C4-2B (cell line): Measurements from ENCODE around the gene ANKIB1.

ENCODE experiments used
- ZFX ChIP-seq: fragments of 450-650 bp; IDR thresholded peaks from 2 replicates; pipeline ENCODE4 v1.6.1; 2017
- TF ChIP-seq, protein P1 (sequence below): fragments of 450-650 bp; conservative IDR thresholded peaks from 2 replicates; pipeline ENCODE4 v1.5.1; 2017; ENCODE audit warnings: mild to moderate bottlenecking

- TF ChIP-seq, protein P1, sequence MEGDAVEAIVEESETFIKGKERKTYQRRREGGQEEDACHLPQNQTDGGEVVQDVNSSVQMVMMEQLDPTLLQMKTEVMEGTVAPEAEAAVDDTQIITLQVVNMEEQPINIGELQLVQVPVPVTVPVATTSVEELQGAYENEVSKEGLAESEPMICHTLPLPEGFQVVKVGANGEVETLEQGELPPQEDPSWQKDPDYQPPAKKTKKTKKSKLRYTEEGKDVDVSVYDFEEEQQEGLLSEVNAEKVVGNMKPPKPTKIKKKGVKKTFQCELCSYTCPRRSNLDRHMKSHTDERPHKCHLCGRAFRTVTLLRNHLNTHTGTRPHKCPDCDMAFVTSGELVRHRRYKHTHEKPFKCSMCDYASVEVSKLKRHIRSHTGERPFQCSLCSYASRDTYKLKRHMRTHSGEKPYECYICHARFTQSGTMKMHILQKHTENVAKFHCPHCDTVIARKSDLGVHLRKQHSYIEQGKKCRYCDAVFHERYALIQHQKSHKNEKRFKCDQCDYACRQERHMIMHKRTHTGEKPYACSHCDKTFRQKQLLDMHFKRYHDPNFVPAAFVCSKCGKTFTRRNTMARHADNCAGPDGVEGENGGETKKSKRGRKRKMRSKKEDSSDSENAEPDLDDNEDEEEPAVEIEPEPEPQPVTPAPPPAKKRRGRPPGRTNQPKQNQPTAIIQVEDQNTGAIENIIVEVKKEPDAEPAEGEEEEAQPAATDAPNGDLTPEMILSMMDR = no peak
- no peak for TF ChIP-seq ZFX
Observed at GRCh38 chr7:92260248-92260781, 14.5 kb downstream of the ANKIB1 start.
